Stimulated activated CD8-positive, alpha-beta memory T cell treated with anti-CD3 and anti-CD28 coated beads, Interleukin-2, amount 100 ng/mL, for 48 hours (primary cell): ENCODE measurements around the gene UBE2Q2.
"Not testable (repeated sequence)": the region's sequence is repeated elsewhere in the genome, so short reads cannot be mapped to it uniquely, and the experiment has no call there.

Experiments
- DNase-seq, 2 donors: peaks; one replicate each; pipeline ENCODE4 v3.0.0-alpha.2; 2020; ENCODE audit warnings: low read depth in 2 of 2

Gene UBE2Q2

GRCh38 chr15:75823860-75824613, 19.2 kb upstream of the UBE2Q2 start:
- DNase-seq: no peak

GRCh38 chr15:75827691-75828090, 15.6 kb upstream of the UBE2Q2 start:
- no peak for DNase-seq

GRCh38 chr15:75828429-75828828, 14.8 kb upstream of the UBE2Q2 start:
- DNase-seq: no peak

GRCh38 chr15:75830910-75831805, 12.1 kb upstream of the UBE2Q2 start:
- DNase-seq: no peak

- DNase-seq: no peak
Measured at GRCh38 chr15:75831806-75832102, 11.5 kb upstream of the UBE2Q2 start.

GRCh38 chr15:75832114-75832513, 11.1 kb upstream of the UBE2Q2 start:
- DNase-seq: no peak

- no peak for DNase-seq
Measured at GRCh38 chr15:75834021-75834420, 9.2 kb upstream of the UBE2Q2 start.

- no peak for DNase-seq
Measured at GRCh38 chr15:75835990-75836958, 7.0 kb upstream of the UBE2Q2 start.

DNA sequence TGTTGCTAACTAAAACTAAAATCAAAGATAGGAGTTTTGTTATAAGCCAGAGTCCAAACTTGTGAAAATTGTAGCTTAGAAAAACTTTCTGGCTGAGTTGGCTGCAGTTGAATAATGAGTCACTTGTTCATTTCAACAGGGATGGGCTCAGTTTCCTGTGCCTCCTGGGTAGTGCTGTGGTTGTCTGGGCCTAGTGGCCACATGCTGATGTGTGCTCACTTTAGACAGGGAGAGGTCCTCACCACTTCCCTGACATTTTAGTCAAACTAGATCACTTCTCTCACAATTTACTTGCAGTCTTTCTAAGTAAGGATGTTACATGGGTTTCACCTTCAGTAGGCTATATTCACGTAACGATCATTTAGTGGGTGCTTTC, 6.3 kb upstream of the UBE2Q2 start:
- DNase-seq: peak; percentile 15 to 27

DNA sequence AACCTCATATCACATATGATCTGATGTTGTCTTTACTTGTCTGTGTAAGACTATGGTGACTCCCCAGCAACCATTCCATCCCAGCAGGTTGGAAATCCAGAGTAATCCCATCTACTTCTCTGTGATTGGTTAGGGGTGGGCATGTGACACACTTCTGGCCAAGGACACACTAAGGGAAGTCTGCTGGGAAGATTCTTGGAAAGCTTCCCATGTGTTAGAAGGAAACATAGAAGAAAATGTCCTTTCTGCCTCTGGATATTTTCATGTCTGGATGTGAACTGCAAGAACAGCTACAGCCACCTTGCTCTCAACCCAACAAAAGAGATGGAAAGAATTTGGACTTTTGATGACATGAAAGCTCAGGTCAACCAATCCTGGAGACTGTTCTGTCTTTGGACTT, 2.6 kb upstream of the UBE2Q2 start:
- no peak for DNase-seq

DNA sequence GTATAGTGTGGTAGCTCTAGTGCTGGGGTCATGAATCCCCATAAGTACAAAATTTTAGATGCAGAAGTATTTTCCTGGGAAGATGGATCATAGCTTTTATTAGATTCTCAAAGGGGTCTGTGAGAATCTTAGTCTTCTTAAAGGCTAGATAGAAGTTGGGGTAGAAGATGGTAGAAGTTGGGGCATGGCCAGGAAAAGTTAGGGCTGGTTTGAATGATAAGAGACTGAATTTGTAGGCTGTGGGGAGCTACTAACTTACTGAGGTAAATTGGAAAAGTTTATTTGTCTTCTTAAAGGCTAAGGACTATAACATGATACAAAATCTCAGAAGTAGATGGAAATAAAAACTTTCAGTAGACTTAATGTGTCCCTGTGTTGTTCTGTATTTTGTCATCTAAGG, 1.6 kb upstream of the UBE2Q2 start:
- no peak for DNase-seq

- DNase-seq: peak; percentile 26 to 30
Measured at GRCh38 chr15:75843678-75844581, 683 bp downstream of the UBE2Q2 start.

- no peak for DNase-seq
Measured at GRCh38 chr15:75844629-75845335, 1.5 kb downstream of the UBE2Q2 start.

- DNase-seq: no peak
Measured at GRCh38 chr15:75849167-75849566, 5.9 kb downstream of the UBE2Q2 start.

- no peak for DNase-seq
Measured at GRCh38 chr15:75850708-75851107, 7.5 kb downstream of the UBE2Q2 start.

DNA sequence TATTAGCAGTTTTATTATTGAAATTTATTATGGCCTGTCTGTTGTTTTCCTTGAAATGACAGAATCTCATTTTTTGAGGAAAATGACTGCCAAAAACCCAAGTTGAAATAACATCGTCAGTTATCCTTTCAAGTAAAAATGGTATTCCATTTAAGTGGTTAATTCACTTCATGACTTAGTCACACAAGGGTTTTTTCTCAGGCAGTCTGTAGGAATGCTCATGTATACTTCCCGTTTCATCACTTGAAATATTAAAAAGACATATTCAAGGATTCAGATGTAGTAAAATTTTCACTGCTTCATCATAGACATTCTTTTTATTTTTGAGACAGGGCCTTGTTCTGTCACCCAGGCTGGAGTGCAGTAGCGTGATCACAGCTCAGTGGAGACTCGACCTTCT, 8.3 kb downstream of the UBE2Q2 start:
- DNase-seq: not testable (repeated sequence)

GRCh38 chr15:75857886-75858285, 14.6 kb downstream of the UBE2Q2 start:
- DNase-seq: no peak

GRCh38 chr15:75861750-75862402, 18.6 kb downstream of the UBE2Q2 start:
- no peak for DNase-seq

- DNase-seq: no peak
Measured at GRCh38 chr15:75862796-75863195, 19.5 kb downstream of the UBE2Q2 start.
